GM18858 (cell line): ENCODE measurements around the gene SMIM1.
"Not testable (repeated sequence)": the region's sequence is repeated elsewhere in the genome, so short reads cannot be mapped to it uniquely, and the experiment has no call there.

Experiments
- ATAC-seq: cut with Tn5 transposase; IDR thresholded peaks from one replicate; pipeline ENCODE4 v1.9.1; 2021; ENCODE audit not compliant: unreplicated experiment

Gene SMIM1

GRCh38 chr1:3772715-3773571 lies at the start of gene SMIM1:
SMIM1 (plus strand) TSS chr1:3772749; CDS start chr1:3775374, 2,625 bp downstream.
- ATAC-seq, result no peak

- no peak for ATAC-seq
Observed at GRCh38 chr1:3722846-3723245, 49.7 kb upstream of the SMIM1 start.

- ATAC-seq, result not testable (repeated sequence)
Observed at GRCh38 chr1:3724416-3725030, 48.0 kb upstream of the SMIM1 start.

GRCh38 chr1:3725366-3725765 lies 47.2 kb upstream of the SMIM1 start:
- ATAC-seq, result no peak

- no peak for ATAC-seq
Observed at GRCh38 chr1:3727042-3727824, 45.3 kb upstream of the SMIM1 start.

GRCh38 chr1:3727825-3728776 lies 44.4 kb upstream of the SMIM1 start:
- ATAC-seq, result no peak

- no peak for ATAC-seq
Observed at GRCh38 chr1:3729594-3730542, 42.7 kb upstream of the SMIM1 start.

- ATAC-seq, result no peak
Observed at GRCh38 chr1:3730543-3731247, 41.9 kb upstream of the SMIM1 start.

GRCh38 chr1:3731583-3732433 lies 40.7 kb upstream of the SMIM1 start:
- ATAC-seq, result no peak

- ATAC-seq, result no peak
Observed at GRCh38 chr1:3732434-3733093, 40.0 kb upstream of the SMIM1 start.

- ATAC-seq, result no peak
Observed at GRCh38 chr1:3733094-3733882, 39.3 kb upstream of the SMIM1 start.

- ATAC-seq, result no peak
Observed at GRCh38 chr1:3733883-3734589, 38.5 kb upstream of the SMIM1 start.

GRCh38 chr1:3734602-3735001 lies 37.9 kb upstream of the SMIM1 start:
- ATAC-seq, result no peak

GRCh38 chr1:3735027-3735681 lies 37.4 kb upstream of the SMIM1 start:
- ATAC-seq, result no peak

- no peak for ATAC-seq
Observed at GRCh38 chr1:3735688-3736087, 36.9 kb upstream of the SMIM1 start.
